Esophagus squamous epithelium (tissue), 4 donors: ENCODE measurements around the gene NPIPA3.
"Not testable (repeated sequence)": the region's sequence is repeated elsewhere in the genome, so short reads cannot be mapped to it uniquely, and the experiment has no call there.

ENCODE experiments used
- CTCF ChIP-seq, 6 experiments: fragments of 450-650 bp in 4 of 6; fragments of 200-600 bp in 2 of 6; sonication (generic) in 2 of 6; IDR thresholded peaks; one replicate each; pipeline ENCODE4 v1.5.1; 2016 to 2019; ENCODE audit warnings: antibody characterized with exemption in 6 of 6, mild to moderate bottlenecking in 4 of 6, moderate library complexity in 4 of 6
- POLR2A ChIP-seq, 4 donors: fragments of 450-650 bp; IDR thresholded peaks; one replicate each; pipeline ENCODE4 v1.6.1; 2017; ENCODE audit warnings: antibody characterized with exemption in 4 of 4, mild to moderate bottlenecking in 4 of 4, moderate library complexity in 3 of 4

GRCh38 chr16:14733233-14733632 is 30.0 kb downstream of the NPIPA3 start:
- not testable (repeated sequence) for TF ChIP-seq CTCF, POLR2A (IDR thresholded peaks at IDR 0.05)
